Measurements from ENCODE around the gene TMEM163.

Gene TMEM163

DNA sequence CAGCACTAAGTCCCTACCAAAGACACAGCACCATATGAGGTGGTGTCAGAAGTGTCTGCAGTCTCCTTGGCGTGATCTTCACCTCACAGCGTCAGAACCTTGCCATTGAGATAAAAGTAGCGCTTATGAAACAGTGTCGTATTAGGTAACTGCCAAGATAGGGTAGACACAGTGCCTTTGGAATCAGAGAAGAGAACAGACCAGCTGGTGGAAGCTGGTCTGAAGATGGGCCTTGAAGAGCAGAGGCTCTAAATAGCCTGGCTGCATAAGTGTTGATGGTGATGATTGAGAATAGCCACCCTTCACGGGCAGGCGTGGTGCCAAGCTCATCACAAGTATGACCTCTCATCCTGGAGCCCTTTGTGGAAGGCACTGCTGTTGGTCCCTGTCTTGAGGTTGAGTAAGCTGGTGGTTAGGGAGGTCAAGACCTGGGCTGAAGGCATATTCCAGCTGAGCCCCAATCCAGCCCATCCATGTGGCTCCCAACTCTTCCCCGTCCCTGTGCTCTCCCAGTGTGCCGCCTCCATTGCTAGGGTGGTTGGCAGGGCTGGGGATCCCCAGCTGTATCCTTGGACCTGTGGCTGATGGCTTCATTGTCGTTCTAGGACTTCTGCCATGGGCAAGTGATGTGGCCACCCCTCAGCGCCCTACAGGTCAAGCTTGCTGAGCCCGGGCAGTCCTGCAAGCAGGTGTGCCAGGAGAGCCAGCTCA lies 277.5 kb downstream of the TMEM163 start:
- POLR2A ChIA-PET = no interaction called here
- CTCF ChIA-PET = interaction anchor here (1.4 kb wide), 1 partner anchor 10 kb away, joined by 6 read pairs; no protein-coding TSS in a partner anchor

GRCh38 chr2:134440336-134440909 lies 278.4 kb downstream of the TMEM163 start:
- POLR2A ChIA-PET = no interaction called here

More for the DNA sequence above, 277.5 kb downstream of the TMEM163 start:
- TF ChIP-seq LEF1 (IDR thresholded peaks at IDR 0.05; ENCODE audit: borderline replicate concordance) = no peak
- TF ChIP-seq ELF4 (IDR thresholded peaks at IDR 0.05) = no peak
- no peak for TF ChIP-seq HDGF (IDR thresholded peaks at IDR 0.05; ENCODE audit: borderline replicate concordance)
- no peak for TF ChIP-seq TARDBP (IDR thresholded peaks at IDR 0.05)
- no peak for TF ChIP-seq CTBP1 (IDR thresholded peaks at IDR 0.05; ENCODE audit: borderline replicate concordance)
- TF ChIP-seq NFRKB (IDR thresholded peaks at IDR 0.05) = no peak
- TF ChIP-seq PKNOX1 (IDR thresholded peaks at IDR 0.05) = no peak
- no peak for TF ChIP-seq BHLHE40 (IDR thresholded peaks at IDR 0.05; ENCODE audit: borderline replicate concordance)
- TF ChIP-seq SUZ12 (IDR thresholded peaks at IDR 0.05) = no peak
- no peak for TF ChIP-seq FOXA1 (IDR thresholded peaks at IDR 0.05)
- no peak for TF ChIP-seq FOXM1 (IDR thresholded peaks at IDR 0.05; ENCODE audit: borderline replicate concordance)
- no peak for TF ChIP-seq L3MBTL2 (conservative IDR thresholded peaks at IDR 0.05)
- DNase-seq (ENCODE audit: extremely low spot score) = no peak

GRCh38 chr2:134438371-134438770 lies 280.4 kb downstream of the TMEM163 start:
- CTCF ChIA-PET = interaction anchor here (2.9 kb wide), 1 partner anchor 12 kb away, joined by 15 read pairs; no protein-coding TSS in a partner anchor
- POLR2A ChIA-PET = no interaction called here
- TF ChIP-seq ELF4 (IDR thresholded peaks at IDR 0.05) (no peak), SP1 (IDR thresholded peaks at IDR 0.05) (no peak), HDGF (IDR thresholded peaks at IDR 0.05; ENCODE audit: borderline replicate concordance) (no peak), BHLHE40 (IDR thresholded peaks at IDR 0.05; ENCODE audit: borderline replicate concordance) (no peak), NFRKB (IDR thresholded peaks at IDR 0.05) (no peak), FOXK2 (IDR thresholded peaks at IDR 0.05) (no peak), L3MBTL2 (conservative IDR thresholded peaks at IDR 0.05) (no peak)
- DNase-seq (ENCODE audit: extremely low spot score) = no peak

More at GRCh38 chr2:134440336-134440909, 278.4 kb downstream of the TMEM163 start:
- no peak for DNase-seq (ENCODE audit: extremely low spot score)
- TF ChIP-seq NFRKB (IDR thresholded peaks at IDR 0.05) (no peak), ARNT (IDR thresholded peaks at IDR 0.05) (no peak), TARDBP (IDR thresholded peaks at IDR 0.05) (no peak), ZNF384 (IDR thresholded peaks at IDR 0.05) (no peak), HDGF (IDR thresholded peaks at IDR 0.05; ENCODE audit: borderline replicate concordance) (no peak), SP1 (IDR thresholded peaks at IDR 0.05) (no peak), CTBP1 (IDR thresholded peaks at IDR 0.05; ENCODE audit: borderline replicate concordance) (no peak), ELF4 (IDR thresholded peaks at IDR 0.05) (no peak)
- CTCF ChIA-PET = interaction anchor here (1.4 kb wide), 1 partner anchor 11 kb away, joined by 6 read pairs; no protein-coding TSS in a partner anchor

DNA sequence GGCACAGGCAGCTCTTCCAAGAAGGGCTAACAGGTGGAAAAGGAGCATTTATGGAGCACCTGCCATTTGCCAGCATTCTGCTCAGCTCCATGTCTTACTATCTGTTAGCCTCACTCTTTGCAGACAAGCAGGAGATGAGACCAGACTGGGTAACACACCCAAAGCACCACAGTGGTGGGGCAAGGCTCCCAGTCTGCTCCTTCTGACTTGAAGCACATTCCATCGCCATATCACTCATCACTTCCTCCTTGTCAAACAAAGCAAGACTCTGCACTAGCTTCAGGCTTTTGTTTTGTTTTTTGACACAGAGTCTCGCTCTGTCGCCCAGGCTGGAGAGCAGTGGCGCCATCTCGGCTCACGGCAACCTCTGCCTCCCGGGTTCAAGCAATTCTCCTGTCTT lies 282.1 kb downstream of the TMEM163 start:
- TF ChIP-seq PKNOX1 (IDR thresholded peaks at IDR 0.05) (no peak), ARNT (IDR thresholded peaks at IDR 0.05) (no peak), TARDBP (IDR thresholded peaks at IDR 0.05) (no peak), HDGF (IDR thresholded peaks at IDR 0.05; ENCODE audit: borderline replicate concordance) (no peak), FOXA1 (IDR thresholded peaks at IDR 0.05) (no peak), FOXK2 (IDR thresholded peaks at IDR 0.05) (no peak), BHLHE40 (IDR thresholded peaks at IDR 0.05; ENCODE audit: borderline replicate concordance) (no peak), SUZ12 (IDR thresholded peaks at IDR 0.05) (no peak), L3MBTL2 (conservative IDR thresholded peaks at IDR 0.05) (no peak), NFRKB (IDR thresholded peaks at IDR 0.05) (no peak), CTBP1 (IDR thresholded peaks at IDR 0.05; ENCODE audit: borderline replicate concordance) (no peak), FOXM1 (IDR thresholded peaks at IDR 0.05; ENCODE audit: borderline replicate concordance) (no peak), ZNF384 (IDR thresholded peaks at IDR 0.05) (no peak), LEF1 (IDR thresholded peaks at IDR 0.05; ENCODE audit: borderline replicate concordance) (no peak), SP1 (IDR thresholded peaks at IDR 0.05) (no peak)
- ChIA-PET CTCF (interaction anchor here (2.9 kb wide), 1 partner anchor 14 kb away, joined by 15 read pairs; no protein-coding TSS in a partner anchor), POLR2A (no interaction called here)
- no peak for DNase-seq (ENCODE audit: extremely low spot score)

DNA sequence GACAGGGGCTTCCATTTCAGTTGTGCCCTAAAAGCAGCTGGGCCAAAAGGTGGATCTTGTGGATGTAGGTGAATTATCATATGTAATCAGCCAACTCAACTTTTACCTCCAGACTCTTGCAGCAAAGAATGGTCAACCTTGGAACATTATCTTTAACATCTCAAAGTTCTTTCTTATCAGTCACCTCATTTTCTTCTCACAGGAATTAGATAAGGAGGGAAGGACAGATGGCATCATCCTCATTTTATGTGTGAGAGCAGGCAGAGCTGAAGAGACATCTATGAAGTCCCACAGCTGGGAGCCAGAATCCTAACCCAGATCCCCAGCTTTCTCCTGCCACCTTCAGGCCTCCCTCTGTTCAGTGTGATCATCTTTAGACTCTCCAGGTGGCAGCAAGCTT lies 282.9 kb downstream of the TMEM163 start:
- POLR2A ChIA-PET = no interaction called here
- CTCF ChIA-PET = interaction anchor here (1.2 kb wide), 1 partner anchor 15 kb away, joined by 5 read pairs; no protein-coding TSS in a partner anchor
- TF ChIP-seq ARNT (IDR thresholded peaks at IDR 0.05) (no peak), FOXM1 (IDR thresholded peaks at IDR 0.05; ENCODE audit: borderline replicate concordance) (no peak), CTBP1 (IDR thresholded peaks at IDR 0.05; ENCODE audit: borderline replicate concordance) (no peak), SP1 (IDR thresholded peaks at IDR 0.05) (no peak), PKNOX1 (IDR thresholded peaks at IDR 0.05) (no peak), ELF4 (IDR thresholded peaks at IDR 0.05) (no peak), BHLHE40 (IDR thresholded peaks at IDR 0.05; ENCODE audit: borderline replicate concordance) (no peak), FOXA1 (IDR thresholded peaks at IDR 0.05) (no peak), TARDBP (IDR thresholded peaks at IDR 0.05) (no peak), NFRKB (IDR thresholded peaks at IDR 0.05) (no peak), ZNF384 (IDR thresholded peaks at IDR 0.05) (no peak), HDGF (IDR thresholded peaks at IDR 0.05; ENCODE audit: borderline replicate concordance) (no peak), L3MBTL2 (conservative IDR thresholded peaks at IDR 0.05) (no peak), FOXK2 (IDR thresholded peaks at IDR 0.05) (no peak)
- DNase-seq (ENCODE audit: extremely low spot score) = no peak

All from HEK293T (cell line).